ENCODE results near the gene NLGN1. TPM values are rescaled to one million over a fixed set of nuclear protein-coding genes. Genes with fewer than 3 reads are reported as not detected.

The NLGN1 gene
- total RNA-seq, 1 experiment from 2014 or later = 16.9 TPM

DNA sequence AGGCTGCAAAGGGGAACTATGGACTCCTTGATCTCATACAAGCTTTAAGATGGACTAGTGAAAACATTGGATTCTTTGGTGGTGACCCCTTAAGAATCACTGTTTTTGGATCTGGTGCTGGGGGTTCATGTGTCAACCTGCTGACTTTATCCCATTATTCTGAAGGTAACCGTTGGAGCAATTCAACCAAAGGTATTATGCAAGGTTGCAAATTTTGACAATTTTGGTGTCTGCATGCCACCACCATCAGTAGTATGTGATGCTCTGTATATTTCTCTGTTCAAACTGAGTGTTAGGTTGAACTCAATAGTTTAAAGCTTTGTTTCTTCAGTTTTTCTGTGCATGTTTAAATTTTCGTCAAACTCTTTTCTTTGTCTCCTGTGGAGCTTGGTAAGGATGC is 877.8 kb downstream of the NLGN1 start:
- no peak for DNase-seq (ENCODE audit: low spot score)

DNA sequence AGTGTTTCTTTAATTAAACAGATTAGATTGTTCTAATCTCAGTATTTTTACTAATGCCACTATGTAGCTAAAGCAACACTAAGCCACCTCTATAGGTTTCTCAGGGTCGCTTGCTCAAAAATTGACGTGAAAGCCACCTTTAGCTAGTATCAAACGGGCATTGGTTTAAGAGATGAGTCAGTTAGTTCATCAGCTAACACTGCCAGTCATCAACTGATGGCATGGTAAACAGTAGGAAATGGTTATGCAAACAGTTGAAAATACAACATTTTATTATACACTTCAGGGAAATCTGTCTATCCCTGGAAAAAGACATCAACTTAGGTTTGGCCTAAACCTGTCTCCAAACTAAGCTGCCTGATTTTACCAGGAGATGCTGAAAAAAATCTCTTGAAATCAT is 879.3 kb downstream of the NLGN1 start:
- no peak for DNase-seq (ENCODE audit: low spot score)

DNA sequence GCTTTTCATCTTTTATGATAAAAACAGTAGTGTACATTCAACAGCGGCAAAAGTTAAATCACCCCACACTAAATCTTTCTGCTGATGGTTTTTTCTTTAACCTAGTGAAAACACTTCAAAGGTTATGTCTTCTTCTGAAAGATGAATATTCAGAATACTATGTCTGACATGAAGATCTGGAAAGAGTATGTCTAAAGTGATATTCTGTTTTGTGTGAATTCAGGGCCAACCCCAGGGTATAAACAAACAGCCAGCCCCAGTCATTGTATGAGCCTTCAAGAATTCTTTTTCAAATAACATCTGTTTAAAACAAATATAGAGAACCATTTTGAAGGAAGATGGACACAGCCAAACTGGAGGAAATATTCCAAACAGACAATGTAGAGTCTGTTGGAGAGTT is 880.5 kb downstream of the NLGN1 start:
- no peak for DNase-seq (ENCODE audit: low spot score)

DNA sequence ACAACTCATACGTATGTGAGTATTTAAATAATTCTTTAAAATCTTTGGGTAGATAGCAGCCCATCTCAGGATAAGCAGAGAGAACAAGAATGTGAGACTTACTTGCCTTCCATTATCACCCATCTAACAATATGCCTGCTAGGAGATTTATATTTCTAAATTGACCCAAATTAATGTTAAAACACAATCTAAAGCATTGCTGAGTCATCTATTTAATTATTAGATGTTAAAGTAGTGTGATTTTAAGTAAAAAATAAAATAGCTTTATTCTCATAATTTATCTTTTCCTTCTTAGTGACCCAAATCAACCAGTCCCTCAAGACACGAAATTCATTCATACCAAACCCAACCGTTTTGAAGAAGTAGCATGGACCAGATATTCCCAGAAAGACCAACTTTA is 882.6 kb downstream of the NLGN1 start:
- DNase-seq (ENCODE audit: low spot score) = no peak

DNA sequence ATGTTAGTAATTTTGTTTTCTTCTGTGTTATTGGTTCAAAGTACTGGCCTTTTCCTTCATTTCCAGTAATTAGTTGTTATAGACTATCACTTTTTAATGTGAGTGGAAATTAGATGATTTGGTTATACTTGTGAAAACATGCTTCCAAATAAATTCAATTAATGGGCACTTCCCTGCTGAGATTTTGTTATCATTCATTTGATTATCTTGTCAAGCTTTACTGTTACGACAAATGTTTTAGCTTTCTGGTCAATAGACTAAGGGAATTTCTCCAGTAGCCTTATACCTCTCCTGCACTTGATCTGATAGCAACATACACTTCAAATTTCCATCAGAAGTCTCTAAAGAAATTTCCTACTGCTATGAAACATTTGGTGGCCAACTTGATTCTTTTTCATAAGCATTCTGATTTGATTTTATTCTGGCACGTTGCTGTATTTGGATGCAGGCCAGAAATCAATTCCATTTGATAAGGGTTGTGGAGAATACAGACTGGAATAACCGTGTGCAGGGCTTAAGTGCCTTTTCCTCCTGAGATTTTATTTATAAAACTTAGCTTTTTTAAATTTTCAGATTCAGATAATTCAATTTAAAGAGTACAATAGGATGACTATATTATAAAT is 887.8 kb downstream of the NLGN1 start:
- no peak for DNase-seq (ENCODE audit: low spot score)

DNA sequence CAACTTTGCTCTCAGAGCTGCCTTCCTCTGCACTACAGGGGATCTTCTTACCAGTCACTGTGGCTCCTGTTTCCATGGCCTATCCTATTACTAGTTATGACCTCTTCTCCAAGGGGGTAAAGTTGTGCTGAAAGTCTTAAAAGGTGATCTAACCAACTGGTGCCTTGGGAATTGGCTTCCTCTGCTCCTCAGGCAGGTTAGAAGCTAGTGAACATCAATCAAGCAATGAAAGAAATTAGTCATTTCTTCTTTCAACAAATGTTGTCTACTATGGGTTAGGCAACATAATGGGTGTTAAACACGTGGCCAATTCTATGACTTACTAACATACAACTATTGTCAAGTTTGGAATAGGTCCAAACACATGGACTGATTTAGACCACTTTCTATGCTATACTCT is 890.2 kb downstream of the NLGN1 start:
- DNase-seq (ENCODE audit: low spot score) = no peak

DNA sequence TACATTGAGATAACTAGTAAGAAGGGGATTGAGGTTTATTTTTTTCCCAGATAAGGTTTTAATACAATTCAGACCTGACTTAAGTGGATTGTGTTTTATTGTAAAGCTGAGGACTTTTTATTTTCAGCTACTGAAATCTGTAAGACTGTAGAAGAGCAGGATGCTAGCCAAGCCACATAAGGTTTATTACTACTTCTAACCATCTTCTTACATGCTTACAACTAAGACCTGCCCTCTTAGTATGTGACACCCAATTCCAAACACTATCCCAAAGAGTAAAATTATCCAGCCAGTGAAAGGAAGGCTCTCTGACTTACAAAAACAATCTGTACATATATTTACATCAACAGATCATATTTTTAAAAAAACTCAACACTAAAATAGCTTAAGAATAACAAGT is 897.1 kb downstream of the NLGN1 start:
- DNase-seq (ENCODE audit: low spot score) = no peak

DNA sequence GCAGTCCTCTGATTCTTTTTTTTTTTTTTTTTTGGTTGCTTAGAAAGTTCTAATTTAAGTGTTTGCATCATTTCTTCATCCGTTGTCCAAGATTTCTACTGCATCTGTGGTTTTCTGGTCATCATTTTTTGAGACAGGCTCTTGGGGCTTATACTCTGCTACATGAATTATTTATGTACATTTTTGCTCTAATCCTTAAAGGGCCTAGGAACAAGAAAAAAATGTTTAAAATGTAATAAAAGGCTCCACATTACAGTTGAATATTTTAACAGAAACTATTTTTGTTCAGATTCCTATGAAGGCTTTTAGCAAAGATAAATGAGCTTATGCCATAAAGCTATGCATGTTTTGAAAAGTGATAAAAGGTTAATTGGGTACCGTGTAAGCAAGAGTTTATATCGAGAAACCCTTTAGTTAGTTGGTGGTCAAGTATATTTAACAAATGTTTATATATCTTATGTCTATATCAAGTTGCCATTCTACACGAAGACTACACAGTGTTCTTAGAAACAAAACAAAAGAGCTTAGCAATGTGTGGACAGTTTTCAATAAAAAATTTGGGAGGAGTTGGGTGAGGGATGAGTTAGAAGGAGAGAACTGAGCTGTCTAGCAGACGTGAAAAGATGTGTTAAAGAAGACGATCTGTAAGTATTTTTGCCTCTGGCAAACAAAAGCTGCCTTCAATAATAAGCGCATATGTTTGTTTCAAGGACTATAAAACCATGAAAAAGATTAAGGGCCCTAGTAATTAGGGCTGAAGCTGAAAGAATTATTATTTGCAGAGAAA is 898.0 kb downstream of the NLGN1 start:
- DNase-seq (ENCODE audit: low spot score) = no peak

DNA sequence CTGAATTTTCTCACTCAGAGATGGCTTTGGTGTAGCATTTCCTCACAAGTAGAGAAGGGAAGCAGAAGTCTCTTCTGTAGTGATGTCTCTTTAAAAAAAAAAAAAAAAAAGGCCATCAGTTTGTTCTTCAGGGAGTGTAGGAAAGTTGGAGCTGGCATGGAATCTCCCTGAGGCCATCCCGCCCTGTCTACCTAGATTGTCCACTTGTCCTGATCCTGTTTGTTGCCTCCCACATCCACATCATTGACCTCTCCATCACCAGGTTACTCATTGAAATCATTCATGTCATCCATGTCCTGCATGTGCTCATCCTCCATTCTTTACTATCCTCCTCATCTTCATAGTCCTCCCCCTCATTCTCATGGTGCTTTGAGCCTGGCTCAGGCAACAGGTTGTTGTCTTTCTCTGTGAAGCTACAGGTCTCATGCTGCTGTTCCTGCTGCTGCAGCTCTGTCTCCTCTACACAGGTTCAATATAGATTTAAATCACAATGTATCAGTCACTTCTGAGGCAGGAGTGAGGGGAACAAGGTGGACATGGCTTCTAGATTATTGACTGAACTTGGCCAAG is 905.3 kb downstream of the NLGN1 start:
- no peak for DNase-seq (ENCODE audit: low spot score)

DNA sequence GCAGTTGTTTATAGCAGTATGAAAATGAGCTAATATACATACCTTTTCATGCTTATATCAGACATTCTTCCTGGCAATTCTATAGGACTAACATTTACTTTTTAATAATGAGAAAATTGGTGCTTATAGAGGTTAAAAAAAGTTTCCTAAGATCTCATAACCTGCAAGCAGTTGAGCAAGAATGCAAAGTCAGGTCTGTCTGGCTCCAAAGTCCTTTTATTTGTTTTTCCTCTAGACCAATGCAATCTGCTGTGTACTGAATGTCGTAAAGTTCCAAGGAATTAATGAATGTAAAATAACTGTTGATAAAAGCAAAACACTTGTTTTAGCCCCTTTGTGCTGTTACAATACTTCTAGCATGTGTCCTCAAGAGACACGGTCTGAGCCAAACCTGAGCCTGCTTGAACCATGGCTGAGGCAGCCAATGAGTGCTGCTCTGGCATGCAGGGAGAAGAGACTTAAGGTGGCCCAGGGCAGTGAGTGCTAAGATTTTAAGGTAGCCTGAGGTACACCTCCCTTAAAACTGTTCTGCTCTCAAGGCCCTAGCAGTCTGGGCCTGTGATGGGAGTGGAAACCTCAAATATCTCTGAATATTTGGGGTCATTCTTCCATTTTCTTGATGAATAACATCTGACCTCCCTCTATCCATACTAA is 906.5 kb downstream of the NLGN1 start:
- DNase-seq (ENCODE audit: low spot score) = no peak

DNA sequence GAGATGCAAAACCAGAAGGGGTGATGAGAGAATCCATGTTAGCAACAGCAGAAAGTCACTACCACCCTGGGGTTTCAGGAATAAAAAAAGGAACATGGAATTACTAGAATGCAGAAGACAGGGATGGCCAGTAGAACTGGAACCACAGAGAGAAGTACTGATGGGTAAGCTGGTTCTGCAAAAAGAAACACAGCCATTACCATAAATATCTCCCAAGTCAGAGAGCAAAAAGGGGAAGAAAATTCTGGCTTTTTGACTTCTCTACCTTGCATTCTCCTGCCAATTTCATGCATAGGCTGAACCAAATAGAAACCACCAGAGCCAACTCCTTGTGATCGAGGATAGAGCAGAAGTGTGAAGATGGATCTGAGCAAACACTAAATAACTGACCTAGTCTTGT is 911.2 kb downstream of the NLGN1 start:
- no peak for DNase-seq (ENCODE audit: low spot score)

DNA sequence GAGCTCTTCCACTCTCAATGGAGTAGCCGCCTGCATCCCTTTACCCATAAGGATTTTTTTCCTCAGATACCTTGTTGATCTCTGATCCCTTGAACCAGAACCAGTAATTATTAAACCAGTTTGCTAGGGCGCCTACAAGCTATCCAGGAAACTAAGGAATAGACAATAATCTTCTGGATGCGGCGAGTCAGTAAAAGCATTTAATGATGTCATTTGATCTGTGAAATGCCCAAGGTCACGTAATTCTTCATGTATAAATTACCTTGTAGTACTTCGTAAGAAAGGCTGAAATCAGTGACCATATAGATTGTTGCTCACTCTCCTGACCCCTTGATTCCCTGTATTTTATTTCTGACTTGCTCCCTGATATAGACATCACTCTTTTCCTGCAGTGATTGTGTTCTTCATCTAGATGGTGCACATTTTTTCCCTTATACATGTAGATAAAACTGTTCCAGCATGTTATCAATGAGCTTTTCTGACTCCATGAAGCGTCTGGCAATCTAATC is 913.0 kb downstream of the NLGN1 start:
- no peak for DNase-seq (ENCODE audit: low spot score)

DNA sequence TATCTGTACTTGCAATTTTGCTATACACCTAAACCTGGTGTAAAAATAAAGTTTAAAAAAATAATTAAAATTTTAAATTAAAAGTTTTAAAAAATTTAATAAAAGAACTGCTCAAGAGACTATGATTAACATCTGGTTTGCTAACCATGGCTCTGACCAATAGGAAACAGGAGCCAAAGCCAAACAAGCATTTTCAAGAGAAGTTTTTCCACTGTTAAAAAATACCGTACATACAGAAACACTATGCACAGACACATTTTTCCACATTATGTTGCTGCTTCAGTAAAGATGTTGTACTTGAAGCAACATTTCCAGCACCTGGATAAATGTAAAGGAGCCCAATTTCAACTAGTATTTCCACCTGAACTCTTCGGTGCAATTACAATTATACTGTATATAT is 917.7 kb downstream of the NLGN1 start:
- DNase-seq (ENCODE audit: low spot score) = no peak

DNA sequence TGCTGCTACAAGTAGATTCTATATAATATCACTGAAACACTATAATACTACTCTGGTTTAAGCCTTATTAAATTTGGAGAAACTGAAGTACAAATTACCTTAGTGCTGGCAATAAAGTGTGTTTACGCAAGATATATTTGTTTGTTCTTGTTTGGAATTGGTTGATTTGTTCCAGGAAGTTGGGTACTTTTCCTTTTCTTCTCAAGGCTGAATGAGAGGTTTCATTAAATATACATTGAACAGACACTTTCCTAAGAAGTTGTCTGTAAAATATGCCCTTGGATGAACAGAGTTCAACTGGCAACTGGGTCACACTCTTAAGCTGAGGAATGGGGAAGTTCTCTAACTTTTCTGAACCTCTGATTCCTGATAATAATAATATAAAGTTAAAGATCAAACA is 919.5 kb downstream of the NLGN1 start:
- DNase-seq (ENCODE audit: low spot score) = no peak

DNA sequence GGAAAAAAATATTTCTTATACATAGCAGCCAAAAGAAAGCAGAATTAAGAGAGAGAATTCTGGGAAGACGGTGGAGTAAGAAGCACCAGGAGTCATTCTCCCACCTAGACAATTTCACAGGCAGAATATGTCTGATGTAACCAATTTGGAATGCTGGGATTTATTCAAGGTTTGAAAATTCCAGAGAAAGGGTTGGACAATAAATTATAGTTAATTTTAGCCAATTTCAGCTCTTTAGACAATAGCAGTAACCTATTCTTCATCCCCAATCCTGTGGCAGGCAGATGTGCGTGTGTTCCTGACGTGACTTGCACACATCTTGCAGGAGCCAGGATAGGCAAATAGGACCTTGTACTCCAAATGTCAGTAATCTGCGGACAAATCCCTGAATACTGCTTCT is 920.6 kb downstream of the NLGN1 start:
- DNase-seq (ENCODE audit: low spot score) = no peak

DNA sequence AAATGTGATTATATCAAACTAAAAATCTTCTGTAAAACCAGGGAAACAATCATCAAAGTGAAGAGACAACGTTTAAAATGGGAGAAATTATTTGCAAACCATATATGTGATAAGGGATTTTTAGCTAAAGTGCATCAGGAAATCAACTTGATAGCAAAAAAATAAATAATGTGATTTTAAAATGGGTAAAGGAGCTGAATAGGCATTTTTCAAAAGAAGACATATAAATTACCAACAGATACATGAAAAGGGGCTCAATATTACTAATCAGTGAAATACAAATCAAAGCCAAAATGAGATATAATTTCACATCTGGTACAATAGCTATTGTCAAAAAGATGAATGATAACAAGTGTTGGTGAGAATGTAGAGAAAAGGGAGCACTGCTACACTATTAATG is 924.0 kb downstream of the NLGN1 start:
- no peak for DNase-seq (ENCODE audit: low spot score)

DNA sequence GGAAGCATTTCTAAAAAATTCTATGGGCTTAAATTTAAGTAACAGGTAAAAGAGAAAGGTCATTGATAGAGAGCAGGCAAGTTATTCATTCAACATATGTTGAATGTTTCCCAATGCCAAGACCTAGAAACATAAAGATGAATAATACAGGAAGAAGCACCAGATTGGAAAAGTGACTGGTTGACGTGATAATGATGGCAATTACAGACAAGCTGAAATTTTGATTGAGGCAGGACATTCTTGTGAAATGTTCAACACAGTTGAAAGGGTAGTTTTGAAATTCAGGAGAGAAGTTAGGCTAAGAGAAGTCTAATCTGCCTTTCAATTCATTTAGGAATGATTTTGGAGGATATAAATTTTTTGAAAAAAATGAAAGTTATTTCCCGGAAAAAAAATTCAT is 925.2 kb downstream of the NLGN1 start:
- no peak for DNase-seq (ENCODE audit: low spot score)

DNA sequence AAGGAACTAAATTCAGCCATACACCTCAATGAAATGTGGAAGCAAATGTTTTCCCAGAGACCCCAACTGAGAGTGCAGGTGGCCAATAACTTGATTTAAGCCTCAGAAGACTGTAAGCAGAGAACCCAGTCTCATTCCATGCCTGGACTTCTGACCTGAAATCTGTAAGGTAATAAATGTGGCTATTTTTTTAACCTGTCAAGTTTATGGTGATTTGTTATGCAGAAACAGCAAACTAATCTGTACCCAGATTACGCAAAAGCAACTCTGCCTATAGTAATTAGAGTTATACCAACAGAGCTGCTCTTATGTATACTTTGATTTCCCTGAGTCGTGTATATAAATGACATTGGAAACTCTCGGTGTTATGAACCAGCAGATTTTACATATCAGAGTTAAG is 927.6 kb downstream of the NLGN1 start:
- no peak for DNase-seq (ENCODE audit: low spot score)

DNA sequence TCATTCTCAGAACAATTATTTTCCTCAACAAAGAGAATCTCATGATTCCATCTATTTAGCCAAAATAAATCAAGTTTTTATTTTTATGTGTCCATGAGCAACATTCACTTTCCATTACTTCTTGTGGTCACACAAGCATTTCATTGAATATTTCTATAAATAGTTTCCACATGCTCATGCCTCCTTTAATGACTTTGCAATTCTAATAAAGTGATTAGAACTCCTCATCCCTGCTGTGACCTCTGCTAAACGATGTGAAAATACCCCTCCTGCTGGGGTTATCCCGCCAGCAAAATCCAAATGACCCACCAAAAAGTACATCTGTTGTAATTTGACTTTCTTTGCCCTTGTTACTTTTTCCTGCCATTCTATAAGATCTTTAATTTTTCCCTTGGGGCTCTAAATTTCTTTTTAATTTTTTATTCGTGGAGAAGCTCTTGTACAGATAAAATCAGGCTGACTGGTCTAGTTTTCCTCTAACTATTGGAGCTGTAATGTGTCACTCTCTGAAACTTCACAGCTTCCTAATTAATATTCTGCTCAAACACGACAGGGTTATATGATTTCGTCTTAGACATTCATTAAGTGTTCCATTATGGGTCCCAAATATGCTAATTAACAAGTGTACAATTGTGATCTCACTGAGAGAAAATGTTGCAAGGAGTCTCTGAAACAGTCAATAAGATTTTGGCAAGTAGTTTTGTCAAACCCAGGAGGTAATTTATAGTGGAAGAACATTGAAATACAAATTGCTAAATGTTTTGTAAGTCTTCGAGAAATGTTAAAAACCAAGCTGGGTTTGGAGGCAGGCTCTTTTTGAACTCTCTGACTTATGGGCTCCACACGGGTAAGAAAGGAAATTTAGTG is 928.5 kb downstream of the NLGN1 start:
- DNase-seq (ENCODE audit: low spot score) = no peak

DNA sequence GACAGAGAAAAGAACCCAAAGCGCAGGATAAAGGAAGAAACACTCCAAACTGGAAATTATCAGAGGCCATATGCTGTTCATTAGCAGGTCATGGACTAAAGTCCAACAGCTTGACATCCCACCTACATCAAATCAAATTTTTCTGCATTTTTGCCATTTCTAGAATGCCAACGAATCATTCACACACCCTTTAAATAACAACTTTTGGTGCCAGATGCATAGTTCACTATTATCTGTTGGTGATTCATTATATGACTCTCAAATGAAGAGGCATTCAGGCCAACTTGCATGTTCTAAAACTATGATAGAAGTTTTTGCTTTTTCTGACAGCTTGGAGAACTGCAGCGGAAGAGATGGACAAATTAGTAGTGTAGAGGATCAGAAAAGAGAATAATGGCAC is 931.8 kb downstream of the NLGN1 start:
- DNase-seq (ENCODE audit: low spot score) = no peak

DNA sequence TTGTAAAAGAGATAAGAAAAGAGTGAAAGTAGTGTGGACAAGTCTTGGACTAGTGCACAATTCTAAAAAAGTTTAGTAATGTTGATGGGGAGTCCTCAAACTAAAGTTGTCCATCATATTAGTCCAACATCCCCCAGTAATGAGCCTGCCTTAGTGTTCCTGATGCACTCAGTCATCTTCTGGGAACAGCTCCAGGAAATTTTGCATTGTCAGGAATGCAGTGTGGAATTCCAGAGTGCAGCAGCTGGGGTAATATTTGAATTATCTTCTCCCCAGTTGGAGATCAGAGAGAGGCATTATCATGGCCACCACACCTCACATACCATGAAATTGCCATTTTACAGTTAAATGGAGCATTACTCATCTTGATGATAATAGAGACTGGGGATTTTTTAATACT is 932.8 kb downstream of the NLGN1 start:
- peak; percentile 17 for DNase-seq (ENCODE audit: low spot score)
